HG02678 (cell line): ENCODE results near the gene HDAC10.
"Not testable (repeated sequence)": the region's sequence is repeated elsewhere in the genome, so short reads cannot be mapped to it uniquely, and the experiment has no call there.

Source experiments
- ATAC-seq: cut with Tn5 transposase; IDR thresholded peaks from one replicate; pipeline ENCODE4 v1.9.1; 2021; ENCODE audit warnings: mild to moderate bottlenecking, moderate library complexity; ENCODE audit not compliant: unreplicated experiment

HDAC10 gene

GRCh38 chr22:50218153-50218995, 32.7 kb downstream of the HDAC10 start:
- no peak for ATAC-seq

GRCh38 chr22:50217543-50218152, 33.4 kb downstream of the HDAC10 start:
- no peak for ATAC-seq

GRCh38 chr22:50216684-50217520, 34.2 kb downstream of the HDAC10 start:
- ATAC-seq = no peak

- ATAC-seq = no peak
Observed at GRCh38 chr22:50216055-50216683, 34.9 kb downstream of the HDAC10 start.

- ATAC-seq = no peak
Observed at GRCh38 chr22:50215297-50216054, 35.6 kb downstream of the HDAC10 start.

- ATAC-seq = no peak
Observed at GRCh38 chr22:50213263-50213662, 37.8 kb downstream of the HDAC10 start.

- no peak for ATAC-seq
Observed at GRCh38 chr22:50211147-50211546, 39.9 kb downstream of the HDAC10 start.

- ATAC-seq = no peak
Observed at GRCh38 chr22:50210378-50211139, 40.5 kb downstream of the HDAC10 start.

- no peak for ATAC-seq
Observed at GRCh38 chr22:50209893-50210292, 41.2 kb downstream of the HDAC10 start.

- no peak for ATAC-seq
Observed at GRCh38 chr22:50208939-50209892, 41.8 kb downstream of the HDAC10 start.

- no peak for ATAC-seq
Observed at GRCh38 chr22:50208430-50208938, 42.6 kb downstream of the HDAC10 start.

GRCh38 chr22:50207383-50208140, 43.5 kb downstream of the HDAC10 start:
- no peak for ATAC-seq

- ATAC-seq = no peak
Observed at GRCh38 chr22:50206599-50206998, 44.5 kb downstream of the HDAC10 start.

- ATAC-seq = no peak
Observed at GRCh38 chr22:50205781-50206569, 45.1 kb downstream of the HDAC10 start.

GRCh38 chr22:50204998-50205397, 46.1 kb downstream of the HDAC10 start:
- ATAC-seq = not testable (repeated sequence)

- no peak for ATAC-seq
Observed at GRCh38 chr22:50204571-50204970, 46.5 kb downstream of the HDAC10 start.

GRCh38 chr22:50203288-50203687, 47.8 kb downstream of the HDAC10 start:
- no peak for ATAC-seq
